HG02588 (cell line): Measurements from ENCODE around the gene DNAJC11.
"Not testable (repeated sequence)": the region's sequence is repeated elsewhere in the genome, so short reads cannot be mapped to it uniquely, and the experiment has no call there.

Experiments
- ATAC-seq: cut with Tn5 transposase; IDR thresholded peaks from one replicate; pipeline ENCODE4 v1.9.1; 2021; ENCODE audit warnings: mild to moderate bottlenecking, moderate library complexity; ENCODE audit not compliant: unreplicated experiment

The DNAJC11 gene

GRCh38 chr1:6695868-6696267 lies 5.7 kb downstream of the DNAJC11 start:
- no peak for ATAC-seq

- ATAC-seq = no peak
These were observed 7.4 kb downstream of the DNAJC11 start for GRCh38 chr1:6694121-6694713.

- ATAC-seq = no peak
These were observed 8.7 kb downstream of the DNAJC11 start for GRCh38 chr1:6692956-6693355.

- no peak for ATAC-seq
These were observed 10.1 kb downstream of the DNAJC11 start for GRCh38 chr1:6691507-6691906.

- no peak for ATAC-seq
These were observed 11.4 kb downstream of the DNAJC11 start for GRCh38 chr1:6690186-6690585.

GRCh38 chr1:6688757-6689156 lies 12.9 kb downstream of the DNAJC11 start:
- ATAC-seq = no peak

GRCh38 chr1:6688001-6688400 lies 13.6 kb downstream of the DNAJC11 start:
- no peak for ATAC-seq

GRCh38 chr1:6686294-6686693 lies 15.3 kb downstream of the DNAJC11 start:
- no peak for ATAC-seq

GRCh38 chr1:6685381-6685780 lies 16.2 kb downstream of the DNAJC11 start:
- no peak for ATAC-seq

GRCh38 chr1:6683434-6683833 lies 18.2 kb downstream of the DNAJC11 start:
- ATAC-seq = no peak

- ATAC-seq = no peak
These were observed 25.7 kb downstream of the DNAJC11 start for GRCh38 chr1:6675941-6676340.

GRCh38 chr1:6674771-6675170 lies 26.8 kb downstream of the DNAJC11 start:
- ATAC-seq = no peak

- no peak for ATAC-seq
These were observed 27.7 kb downstream of the DNAJC11 start for GRCh38 chr1:6673816-6674398.

- no peak for ATAC-seq
These were observed 29.1 kb downstream of the DNAJC11 start for GRCh38 chr1:6672558-6672957.

GRCh38 chr1:6668503-6668902 lies 33.1 kb downstream of the DNAJC11 start:
- ATAC-seq = no peak

GRCh38 chr1:6667139-6667538 lies 34.5 kb downstream of the DNAJC11 start:
- ATAC-seq = no peak

GRCh38 chr1:6666696-6667095 lies 34.9 kb downstream of the DNAJC11 start:
- no peak for ATAC-seq

GRCh38 chr1:6662468-6662867 lies 39.1 kb downstream of the DNAJC11 start:
- ATAC-seq = not testable (repeated sequence)

- ATAC-seq = no peak
These were observed 41.1 kb downstream of the DNAJC11 start for GRCh38 chr1:6660415-6661049.

GRCh38 chr1:6658359-6659060 lies 43.1 kb downstream of the DNAJC11 start:
- no peak for ATAC-seq

GRCh38 chr1:6657138-6657537 lies 44.5 kb downstream of the DNAJC11 start:
- ATAC-seq = no peak
